NCI-H1092 (cell line): Measurements from ENCODE around the gene MIER1.
A peak's percentile ranks its signal among the peaks of the same experiment; 100 is the strongest.

Experiments
- DNase-seq: peaks from one replicate; lab custom pipeline; 2025; lab: John Stamatoyannopoulos, UW

MIER1 gene

GRCh38 chr1:66999640-67000400 is 75.0 kb downstream of the MIER1 start:
- no peak for DNase-seq

- DNase-seq: no peak
Observed at GRCh38 chr1:67001682-67002425, 77.1 kb downstream of the MIER1 start.

DNA sequence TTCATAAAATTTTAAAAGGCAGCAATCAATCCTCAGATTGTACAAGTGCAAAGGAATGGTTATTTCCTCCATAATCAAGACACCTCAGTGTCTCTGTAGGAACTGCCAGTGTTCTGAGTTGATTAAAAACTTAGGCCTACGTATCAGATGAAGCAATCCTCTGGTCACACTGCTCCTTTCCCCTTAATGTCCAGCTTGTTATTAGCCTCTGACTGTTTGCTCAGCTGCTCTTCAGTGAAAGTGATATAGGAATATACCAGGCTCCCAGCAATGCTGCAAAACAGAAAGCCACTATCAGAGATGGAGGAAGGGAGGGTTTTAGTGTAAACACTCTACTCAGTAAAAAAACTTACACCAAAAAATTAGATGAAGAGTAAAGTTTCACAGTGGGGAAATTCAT is 79.4 kb downstream of the MIER1 start:
- DNase-seq: peak; percentile 80

DNA sequence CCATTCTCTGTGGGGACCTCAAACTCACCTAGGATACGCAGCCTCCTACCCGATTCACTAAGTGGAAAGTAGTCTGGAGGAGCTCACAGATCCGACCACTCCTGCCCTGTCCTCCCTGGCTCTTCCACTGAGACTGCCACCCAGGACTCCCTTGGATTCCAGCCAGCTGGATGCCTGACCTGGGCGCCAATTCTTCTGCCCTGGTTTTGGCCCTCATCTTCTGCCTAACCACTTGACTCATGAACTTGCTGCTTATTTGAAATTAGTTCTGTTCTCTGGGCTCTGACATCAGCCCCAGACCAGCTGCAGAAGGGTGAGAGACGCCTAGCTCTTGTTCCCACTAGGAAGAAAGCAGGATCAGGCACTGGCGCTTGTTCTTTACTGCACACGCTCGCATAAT is 80.3 kb downstream of the MIER1 start:
- DNase-seq: peak; percentile 17

DNA sequence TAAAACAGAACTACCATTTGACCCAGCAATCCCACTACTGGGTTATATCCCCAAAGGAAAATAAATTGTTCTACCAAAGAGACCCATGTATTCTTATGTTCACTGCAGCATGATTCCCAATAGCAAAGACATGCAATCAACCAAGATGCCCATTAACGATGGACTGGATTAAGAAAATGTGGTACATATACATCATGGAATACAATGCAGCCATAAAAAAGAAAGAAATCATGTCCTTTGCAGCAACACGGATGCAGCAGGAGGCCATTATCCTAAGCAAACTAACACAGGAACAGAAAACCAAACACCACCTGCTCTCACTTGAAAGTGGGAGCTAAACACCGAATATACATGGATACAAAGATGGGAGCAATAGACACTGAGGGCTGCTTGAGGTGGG is 85.0 kb downstream of the MIER1 start:
- DNase-seq: no peak

- DNase-seq: no peak
Observed at GRCh38 chr1:67013573-67013972, 88.8 kb downstream of the MIER1 start.

DNA sequence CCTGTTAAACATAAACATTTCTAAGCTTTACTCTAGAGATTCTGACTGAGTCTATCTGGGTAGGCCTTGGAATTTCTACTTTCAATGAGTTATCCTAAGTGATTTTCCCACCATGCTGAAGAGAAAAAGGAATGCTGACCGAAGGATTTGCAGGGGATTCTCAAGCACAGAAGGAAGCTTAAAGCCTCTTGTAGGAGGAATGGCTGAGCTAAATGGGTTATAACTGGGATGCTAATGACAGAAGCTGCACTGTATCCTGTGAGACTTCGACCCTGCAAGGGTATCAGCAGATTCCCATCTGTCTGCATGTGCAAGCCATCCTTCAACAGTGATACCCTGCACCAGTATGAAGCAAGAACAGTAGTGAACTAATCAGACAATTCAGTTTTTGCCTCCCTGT is 93.8 kb downstream of the MIER1 start:
- no peak for DNase-seq

DNA sequence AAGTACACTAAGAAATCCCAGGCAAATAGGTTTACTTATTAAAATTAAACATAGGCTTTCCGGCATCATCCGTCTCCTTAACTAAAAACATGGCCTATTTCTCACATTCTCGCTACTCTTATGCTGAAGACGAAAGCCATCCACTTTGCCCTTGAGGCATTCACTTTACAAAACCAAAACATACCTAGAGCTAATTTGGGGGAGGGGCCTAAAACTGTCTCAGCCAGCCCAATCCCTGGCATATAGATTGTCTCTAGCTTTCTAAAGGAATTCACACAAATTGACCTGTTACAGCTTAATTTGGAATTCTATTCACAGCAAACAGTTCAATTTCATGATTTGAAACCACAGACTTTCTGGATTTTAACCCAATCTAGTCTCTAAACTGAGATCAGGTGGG is 94.3 kb downstream of the MIER1 start:
- DNase-seq: no peak

DNA sequence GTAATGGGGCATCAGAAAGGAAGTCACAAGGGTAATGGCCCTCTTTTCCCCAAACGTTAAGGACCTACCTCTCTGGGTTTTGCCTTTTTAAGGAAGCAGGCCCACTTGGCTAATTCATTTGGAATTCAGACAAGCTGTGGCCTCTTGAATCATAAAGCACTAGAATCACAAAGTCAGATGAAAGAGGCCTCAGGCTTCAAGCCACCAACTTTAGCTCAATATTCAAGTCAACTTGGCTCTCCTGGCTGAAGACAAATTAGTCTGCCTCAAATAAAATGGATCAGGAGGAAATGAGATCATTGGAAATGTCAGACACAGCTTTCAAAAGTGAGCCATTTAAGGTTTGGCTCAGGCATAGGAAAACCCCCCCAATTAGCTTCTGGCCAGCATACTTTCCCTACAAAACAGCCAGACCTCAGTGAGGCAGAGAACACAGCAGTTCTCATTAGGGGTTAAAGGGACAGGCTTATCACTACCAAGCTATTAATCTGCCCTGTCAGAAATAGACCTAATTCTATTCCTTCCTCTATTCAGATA is 94.9 kb downstream of the MIER1 start:
- no peak for DNase-seq

GRCh38 chr1:67020304-67020703 is 95.5 kb downstream of the MIER1 start:
- DNase-seq: no peak

GRCh38 chr1:67020765-67021164 is 96.0 kb downstream of the MIER1 start:
- no peak for DNase-seq

GRCh38 chr1:67029472-67029871 is 104.7 kb downstream of the MIER1 start:
- DNase-seq: no peak

- DNase-seq: no peak
Observed at GRCh38 chr1:67031121-67031858, 106.5 kb downstream of the MIER1 start.

DNA sequence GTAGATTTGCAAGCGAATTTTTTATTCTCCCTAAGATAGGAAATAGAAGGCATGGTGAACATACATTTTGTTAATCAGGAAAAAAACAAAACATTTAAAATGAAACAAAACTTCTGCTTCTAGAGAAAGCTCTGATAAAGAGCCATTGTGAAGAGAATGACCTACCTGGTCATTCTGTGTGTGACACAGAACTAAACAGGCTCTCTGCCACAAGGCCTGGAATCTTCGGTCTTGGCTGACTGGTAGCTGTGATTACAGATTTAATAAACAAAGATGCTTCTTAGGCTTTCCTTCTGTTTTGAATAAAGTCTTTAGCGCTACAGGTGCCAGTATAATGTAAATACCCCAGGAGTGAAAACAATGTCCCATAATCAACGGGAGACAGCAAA is 107.1 kb downstream of the MIER1 start:
- DNase-seq: no peak
